DMS 273 (cell line): ENCODE data around the gene FRMPD4.

Source experiments
- DNase-seq: peaks from one replicate; lab custom pipeline; 2025; ENCODE audit not compliant: unreplicated experiment; lab: John Stamatoyannopoulos, UW

Gene FRMPD4

GRCh38 chrX:12360383-12360782 lies 222.1 kb downstream of the FRMPD4 start:
- DNase-seq = no peak

- DNase-seq = no peak
Observed at GRCh38 chrX:12360986-12361598, 222.8 kb downstream of the FRMPD4 start.

- no peak for DNase-seq
Observed at GRCh38 chrX:12363216-12363615, 224.9 kb downstream of the FRMPD4 start.

- DNase-seq = no peak
Observed at GRCh38 chrX:12366440-12366839, 228.2 kb downstream of the FRMPD4 start.

- no peak for DNase-seq
Observed at GRCh38 chrX:12367254-12367653, 229.0 kb downstream of the FRMPD4 start.

GRCh38 chrX:12370497-12370986 lies 232.3 kb downstream of the FRMPD4 start:
- no peak for DNase-seq

GRCh38 chrX:12372111-12372510 lies 233.8 kb downstream of the FRMPD4 start:
- no peak for DNase-seq

- DNase-seq = no peak
Observed at GRCh38 chrX:12374286-12374685, 236.0 kb downstream of the FRMPD4 start.

GRCh38 chrX:12378253-12378652 lies 240.0 kb downstream of the FRMPD4 start:
- no peak for DNase-seq

- DNase-seq = no peak
Observed at GRCh38 chrX:12378706-12379105, 240.4 kb downstream of the FRMPD4 start.

- no peak for DNase-seq
Observed at GRCh38 chrX:12379671-12380070, 241.4 kb downstream of the FRMPD4 start.

- peak; percentile 29 for DNase-seq
Observed at GRCh38 chrX:12383196-12383595, 244.9 kb downstream of the FRMPD4 start.

- DNase-seq = no peak
Observed at GRCh38 chrX:12390301-12390700, 252.0 kb downstream of the FRMPD4 start.

GRCh38 chrX:12396584-12396983 lies 258.3 kb downstream of the FRMPD4 start:
- DNase-seq = no peak

- peak; percentile 10 for DNase-seq
Observed at GRCh38 chrX:12400218-12400617, 261.9 kb downstream of the FRMPD4 start.

GRCh38 chrX:12401252-12401651 lies 263.0 kb downstream of the FRMPD4 start:
- no peak for DNase-seq

- no peak for DNase-seq
Observed at GRCh38 chrX:12403474-12404082, 265.3 kb downstream of the FRMPD4 start.

- no peak for DNase-seq
Observed at GRCh38 chrX:12405306-12405705, 267.0 kb downstream of the FRMPD4 start.

GRCh38 chrX:12410523-12410922 lies 272.2 kb downstream of the FRMPD4 start:
- no peak for DNase-seq

- DNase-seq = no peak
Observed at GRCh38 chrX:12411831-12412230, 273.6 kb downstream of the FRMPD4 start.

- DNase-seq = no peak
Observed at GRCh38 chrX:12412561-12412960, 274.3 kb downstream of the FRMPD4 start.

GRCh38 chrX:12419591-12419990 lies 281.3 kb downstream of the FRMPD4 start:
- no peak for DNase-seq

GRCh38 chrX:12421918-12422317 lies 283.6 kb downstream of the FRMPD4 start:
- DNase-seq = no peak
